Keratinocyte (primary cell): ENCODE measurements around the gene SLC1A4.

Experiments used
- CTCF ChIP-seq, 3 experiments: IDR thresholded peaks in 1 of 3; conservative IDR thresholded peaks in 1 of 3; optimal IDR thresholded peaks in 1 of 3; 2 replicates in 2 of 3; 3 replicates in 1 of 3; pipeline versions ENCODE3 to v1.5.1; 2011; ENCODE audit warnings: low read length in 3 of 3, mild to moderate bottlenecking in 3 of 3, moderate library complexity in 2 of 3, control low read depth in 1 of 3, inconsistent platforms in 1 of 3; ENCODE audit not compliant: insufficient read depth in 2 of 3; ENCODE audit errors: extremely low read depth in 1 of 3
- EZH2 ChIP-seq: IDR thresholded peaks from one replicate; pipeline ENCODE4 v1.6.1; 2012; ENCODE audit warnings: inconsistent platforms, mild to moderate bottlenecking, low read length, moderate library complexity

- TF ChIP-seq CTCF (optimal IDR thresholded peaks at IDR 0.05 in 1 of 3, IDR thresholded peaks at IDR 0.05 in 1 of 3, conservative IDR thresholded peaks at IDR 0.05 in 1 of 3; ENCODE audit: extremely low read depth in 1 of 3, insufficient read depth in 2 of 3, low read length in 3 of 3) (no peak), EZH2 (no peak)
Observed at GRCh38 chr2:64945973-64946768, 43.0 kb upstream of the SLC1A4 start.
